ENCODE results near the gene SDE2. TPM values are rescaled to one million over a fixed set of nuclear protein-coding genes. Genes with fewer than 3 reads are reported as not detected.

Gene SDE2
- total RNA-seq (2014; rRNA removed; shearing (Covaris generic); ENCODE audit: low replicate concordance) = 15.7 and 21.8 TPM in 2 replicates

DNA sequence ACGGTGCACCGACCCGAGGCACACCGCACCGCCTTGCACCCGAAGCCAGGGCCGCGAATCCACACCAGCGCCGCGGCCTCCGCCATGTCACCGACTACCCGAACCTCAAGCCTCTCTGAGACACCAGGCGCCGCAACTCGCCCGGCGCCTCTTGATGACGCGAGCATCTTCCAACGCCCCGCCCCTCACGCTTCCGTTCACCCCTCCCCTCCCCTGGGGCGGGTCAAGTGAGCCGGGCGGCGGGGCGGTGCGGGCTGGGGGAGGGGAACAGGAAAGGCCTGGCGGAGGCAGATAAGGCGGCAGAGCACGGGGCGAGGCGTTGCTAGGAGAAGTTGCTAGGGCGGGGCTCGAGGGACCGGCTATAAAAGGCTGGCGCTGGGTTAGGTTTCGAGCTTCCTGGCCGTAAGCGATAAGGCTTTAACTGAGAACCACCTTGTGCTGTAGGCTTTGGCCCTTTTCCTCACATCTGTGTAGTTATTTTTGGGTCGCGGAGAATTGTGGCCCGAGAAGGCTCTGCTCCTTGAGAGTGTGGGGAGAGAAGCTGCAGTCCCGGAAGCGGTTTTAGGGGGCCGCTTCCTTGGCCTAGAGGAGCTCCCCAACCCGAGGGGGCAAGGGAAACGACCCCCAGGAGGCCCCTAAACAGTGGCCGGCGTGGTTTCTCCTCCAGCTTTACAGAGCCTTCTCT lies at the start of gene SDE2:
TSS of gene SDE2 (minus strand) at position 117 of the 685 bp plus-strand sequence. CDS start at position 86, 31 bp downstream.
- Histone ChIP-seq H3K27ac (ENCODE audit: low read length) (peak within 1 kb of the TSS; percentile 77), H3K4me3 (ENCODE audit: low read length) (peak within 1 kb of the TSS; percentile 82), H3K4me1 (ENCODE audit: low read length) (peaks cover 41% of the 10 kb centered on the region), H2AFZ (ENCODE audit: low read length) (peak within 1 kb of the TSS; percentile 24), H3K27me3 (ENCODE audit: low read length) (no peaks in the 10 kb centered on the region), H3K9me2 (replicated peaks; ENCODE audit: insufficient read depth, low read length) (no peaks in the 10 kb centered on the region), H3K4me2 (ENCODE audit: low read depth, low read length, poor library complexity, severe bottlenecking) (peak within 1 kb of the TSS; percentile 93), H3K79me2 (ENCODE audit: low read length) (peaks cover 48% of the 10 kb centered on the region), H3K9me3 (ENCODE audit: low read length) (no peaks in the 10 kb centered on the region), H3K9ac (ENCODE audit: low read length) (peak within 1 kb of the TSS; percentile 85), H4K20me1 (ENCODE audit: insufficient read depth, low read depth, low read length) (no peaks in the 10 kb centered on the region; the same call in 1 of the 2 replicates), H3K36me3 (ENCODE audit: insufficient read depth, low read length) (peaks cover 18% of the 10 kb centered on the region; the same call in 1 of the 2 replicates)
- DNase-seq = peak; percentile 100

GRCh38 chr1:226048886-226049285 lies 49.7 kb upstream of the SDE2 start:
- no peaks in the 10 kb centered on the region for H3K36me3 ChIP-seq (ENCODE audit: insufficient read depth, low read length)
- H3K27ac ChIP-seq (ENCODE audit: low read length) = no peak overlapping the region
- no peaks in the 10 kb centered on the region for H3K4me1 ChIP-seq (ENCODE audit: low read length)
- no peaks in the 10 kb centered on the region for H3K27me3 ChIP-seq (ENCODE audit: low read length)
- H4K20me1 ChIP-seq (ENCODE audit: insufficient read depth, low read depth, low read length) = no peaks in the 10 kb centered on the region
- no peak overlapping the region for H2AFZ ChIP-seq (ENCODE audit: low read length)
- H3K9ac ChIP-seq (ENCODE audit: low read length) = no peak overlapping the region
- no peak for DNase-seq
- H3K9me3 ChIP-seq (ENCODE audit: low read length) = no peaks in the 10 kb centered on the region
- H3K4me2 ChIP-seq (ENCODE audit: low read depth, low read length, poor library complexity, severe bottlenecking) = no peak overlapping the region
- no peak overlapping the region for H3K4me3 ChIP-seq (ENCODE audit: low read length)
- H3K9me2 ChIP-seq (replicated peaks; ENCODE audit: insufficient read depth, low read length) = no peaks in the 10 kb centered on the region
- H3K79me2 ChIP-seq (ENCODE audit: low read length) = no peaks in the 10 kb centered on the region

DNA sequence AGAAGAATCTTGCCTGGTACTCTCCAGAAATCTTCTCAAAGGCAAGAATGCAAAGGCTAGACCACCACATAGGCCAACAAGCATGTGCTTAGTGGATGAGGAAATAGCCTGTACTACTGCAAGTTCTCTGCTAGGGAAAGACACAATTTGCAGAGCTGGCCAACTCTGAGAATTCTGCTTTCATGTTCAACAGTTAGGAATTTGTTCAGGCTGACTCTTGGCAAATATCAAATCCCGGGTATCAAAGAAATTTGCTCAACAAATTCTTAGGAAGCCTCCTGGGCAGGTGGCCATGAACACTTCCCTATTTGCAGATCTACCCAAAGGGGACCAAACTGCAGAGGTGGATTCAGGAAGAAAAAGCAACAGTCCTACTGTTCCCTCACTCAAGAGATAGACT lies 48.4 kb upstream of the SDE2 start:
- Histone ChIP-seq H3K4me1 (ENCODE audit: low read length) (no peaks in the 10 kb centered on the region), H4K20me1 (ENCODE audit: insufficient read depth, low read depth, low read length) (no peaks in the 10 kb centered on the region), H3K27me3 (ENCODE audit: low read length) (no peaks in the 10 kb centered on the region), H3K4me3 (ENCODE audit: low read length) (no peak overlapping the region), H3K36me3 (ENCODE audit: insufficient read depth, low read length) (no peaks in the 10 kb centered on the region), H3K9me3 (ENCODE audit: low read length) (no peaks in the 10 kb centered on the region), H3K9me2 (replicated peaks; ENCODE audit: insufficient read depth, low read length) (no peaks in the 10 kb centered on the region), H3K9ac (ENCODE audit: low read length) (no peak overlapping the region), H2AFZ (ENCODE audit: low read length) (no peak overlapping the region), H3K4me2 (ENCODE audit: low read depth, low read length, poor library complexity, severe bottlenecking) (no peak overlapping the region), H3K79me2 (ENCODE audit: low read length) (no peaks in the 10 kb centered on the region), H3K27ac (ENCODE audit: low read length) (no peak overlapping the region)
- no peak for DNase-seq

DNA sequence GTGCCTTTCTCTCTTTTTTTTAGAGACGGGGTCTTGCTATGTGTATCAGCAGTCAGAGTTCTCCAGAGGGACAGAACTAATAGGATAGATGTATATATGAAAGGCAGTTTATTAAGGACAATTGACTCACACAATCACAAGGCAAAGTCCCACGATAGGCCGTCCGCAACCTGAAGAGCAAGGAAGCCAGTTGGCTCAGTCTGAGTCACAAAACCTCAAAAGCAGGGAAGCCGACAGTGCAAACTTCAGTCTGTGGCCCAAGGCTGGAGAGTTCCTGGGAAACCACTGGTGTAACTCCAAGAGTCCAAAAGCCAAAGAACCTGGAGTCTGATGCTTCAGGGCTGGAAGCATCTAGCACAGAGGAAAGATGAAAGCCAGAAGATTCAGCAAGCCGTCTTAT lies 47.1 kb upstream of the SDE2 start:
- no peak overlapping the region for H3K27ac ChIP-seq (ENCODE audit: low read length)
- no peak overlapping the region for H3K9ac ChIP-seq (ENCODE audit: low read length)
- no peaks in the 10 kb centered on the region for H3K4me1 ChIP-seq (ENCODE audit: low read length)
- H2AFZ ChIP-seq (ENCODE audit: low read length) = no peak overlapping the region
- no peak overlapping the region for H3K4me2 ChIP-seq (ENCODE audit: low read depth, low read length, poor library complexity, severe bottlenecking)
- H3K9me3 ChIP-seq (ENCODE audit: low read length) = no peaks in the 10 kb centered on the region
- no peaks in the 10 kb centered on the region for H3K79me2 ChIP-seq (ENCODE audit: low read length)
- H3K36me3 ChIP-seq (ENCODE audit: insufficient read depth, low read length) = no peaks in the 10 kb centered on the region
- H3K27me3 ChIP-seq (ENCODE audit: low read length) = no peaks in the 10 kb centered on the region
- no peaks in the 10 kb centered on the region for H4K20me1 ChIP-seq (ENCODE audit: insufficient read depth, low read depth, low read length)
- DNase-seq = no peak
- no peak overlapping the region for H3K4me3 ChIP-seq (ENCODE audit: low read length)
- no peaks in the 10 kb centered on the region for H3K9me2 ChIP-seq (replicated peaks; ENCODE audit: insufficient read depth, low read length)

- Histone ChIP-seq H3K9ac (ENCODE audit: low read length) (no peak overlapping the region), H3K27me3 (ENCODE audit: low read length) (no peaks in the 10 kb centered on the region), H3K36me3 (ENCODE audit: insufficient read depth, low read length) (no peaks in the 10 kb centered on the region), H3K4me2 (ENCODE audit: low read depth, low read length, poor library complexity, severe bottlenecking) (no peak overlapping the region), H3K27ac (ENCODE audit: low read length) (no peak overlapping the region), H3K4me3 (ENCODE audit: low read length) (no peak overlapping the region), H3K4me1 (ENCODE audit: low read length) (no peaks in the 10 kb centered on the region), H4K20me1 (ENCODE audit: insufficient read depth, low read depth, low read length) (no peaks in the 10 kb centered on the region), H2AFZ (ENCODE audit: low read length) (no peak overlapping the region), H3K9me3 (ENCODE audit: low read length) (no peaks in the 10 kb centered on the region), H3K79me2 (ENCODE audit: low read length) (no peaks in the 10 kb centered on the region), H3K9me2 (replicated peaks; ENCODE audit: insufficient read depth, low read length) (no peaks in the 10 kb centered on the region)
- DNase-seq = no peak
Observed at GRCh38 chr1:226044514-226045101, 45.5 kb upstream of the SDE2 start.

DNA sequence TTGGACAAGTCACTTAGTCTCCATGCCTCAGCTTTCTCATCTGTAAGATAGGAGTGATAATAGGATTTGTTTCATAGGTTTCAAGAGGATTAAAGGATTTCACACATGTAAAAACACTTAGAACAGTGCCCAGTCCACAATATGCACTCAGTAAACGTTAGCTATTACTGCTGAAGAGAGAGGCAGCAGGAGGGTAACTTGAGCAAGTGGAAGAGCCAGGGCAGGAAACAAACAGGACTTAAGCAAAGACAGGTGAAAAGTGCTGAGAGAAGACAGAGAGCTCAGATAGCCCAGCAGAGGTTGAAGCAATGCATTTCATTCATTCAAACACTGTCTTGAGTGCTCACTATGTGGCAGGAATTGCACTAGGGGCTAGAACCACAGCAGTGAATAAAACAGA lies 42.3 kb upstream of the SDE2 start:
- Histone ChIP-seq H3K9ac (ENCODE audit: low read length) (no peak overlapping the region), H3K36me3 (ENCODE audit: insufficient read depth, low read length) (no peaks in the 10 kb centered on the region), H3K9me3 (ENCODE audit: low read length) (no peaks in the 10 kb centered on the region), H3K27me3 (ENCODE audit: low read length) (no peaks in the 10 kb centered on the region), H3K4me2 (ENCODE audit: low read depth, low read length, poor library complexity, severe bottlenecking) (no peak overlapping the region), H3K27ac (ENCODE audit: low read length) (no peak overlapping the region), H3K4me1 (ENCODE audit: low read length) (no peaks in the 10 kb centered on the region), H3K9me2 (replicated peaks; ENCODE audit: insufficient read depth, low read length) (no peaks in the 10 kb centered on the region), H2AFZ (ENCODE audit: low read length) (no peak overlapping the region), H4K20me1 (ENCODE audit: insufficient read depth, low read depth, low read length) (no peaks in the 10 kb centered on the region), H3K79me2 (ENCODE audit: low read length) (no peaks in the 10 kb centered on the region), H3K4me3 (ENCODE audit: low read length) (no peak overlapping the region)
- no peak for DNase-seq

DNA sequence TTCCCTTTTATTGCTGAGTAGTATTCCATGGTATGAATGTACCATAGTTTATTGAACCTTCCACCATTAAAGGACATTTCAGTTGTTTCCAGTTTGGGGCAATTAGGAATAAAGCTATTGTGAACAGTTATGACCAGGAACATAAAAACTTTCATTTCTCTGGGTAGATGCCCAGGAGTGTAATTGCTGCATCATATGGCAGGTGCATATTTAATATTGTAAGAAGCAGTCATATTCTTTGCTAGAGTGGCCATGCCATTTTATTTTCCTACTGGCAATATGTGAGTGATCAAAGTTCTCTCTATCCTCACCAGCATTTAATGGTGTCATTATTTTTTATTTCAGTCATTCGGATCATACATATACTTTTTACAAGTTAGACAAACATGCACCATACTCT lies 39.5 kb upstream of the SDE2 start:
- Histone ChIP-seq H2AFZ (ENCODE audit: low read length) (no peak overlapping the region), H3K79me2 (ENCODE audit: low read length) (no peaks in the 10 kb centered on the region), H3K4me1 (ENCODE audit: low read length) (no peaks in the 10 kb centered on the region), H3K4me2 (ENCODE audit: low read depth, low read length, poor library complexity, severe bottlenecking) (no peak overlapping the region), H3K9me3 (ENCODE audit: low read length) (no peaks in the 10 kb centered on the region), H3K9me2 (replicated peaks; ENCODE audit: insufficient read depth, low read length) (no peaks in the 10 kb centered on the region), H3K27ac (ENCODE audit: low read length) (no peak overlapping the region), H4K20me1 (ENCODE audit: insufficient read depth, low read depth, low read length) (no peaks in the 10 kb centered on the region), H3K9ac (ENCODE audit: low read length) (no peak overlapping the region), H3K4me3 (ENCODE audit: low read length) (no peak overlapping the region), H3K36me3 (ENCODE audit: insufficient read depth, low read length) (no peaks in the 10 kb centered on the region), H3K27me3 (ENCODE audit: low read length) (no peaks in the 10 kb centered on the region)
- no peak for DNase-seq

DNA sequence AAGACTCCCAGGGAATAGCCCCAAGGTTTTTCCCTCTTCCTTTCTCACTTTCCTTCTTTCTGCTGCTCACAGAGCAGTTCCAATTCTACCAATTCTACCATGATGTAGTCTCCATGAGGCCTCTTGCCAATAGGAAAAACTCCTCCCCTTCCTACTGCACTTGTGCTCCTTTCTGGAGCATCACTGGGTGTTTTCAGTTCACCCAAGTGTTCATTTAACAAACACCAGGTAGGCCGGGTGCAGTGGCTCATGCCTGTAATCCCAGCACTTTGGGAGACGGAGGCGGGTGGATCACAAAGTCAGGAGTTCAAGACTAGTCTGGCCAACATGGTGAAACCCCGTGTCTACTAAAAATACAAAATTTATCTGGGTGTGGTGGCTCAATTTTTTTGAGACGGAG lies 36.8 kb upstream of the SDE2 start:
- H3K27me3 ChIP-seq (ENCODE audit: low read length) = no peaks in the 10 kb centered on the region
- no peak overlapping the region for H3K4me2 ChIP-seq (ENCODE audit: low read depth, low read length, poor library complexity, severe bottlenecking)
- no peak overlapping the region for H3K9ac ChIP-seq (ENCODE audit: low read length)
- no peaks in the 10 kb centered on the region for H3K79me2 ChIP-seq (ENCODE audit: low read length)
- H3K27ac ChIP-seq (ENCODE audit: low read length) = no peak overlapping the region
- no peak overlapping the region for H3K4me3 ChIP-seq (ENCODE audit: low read length)
- no peaks in the 10 kb centered on the region for H3K9me3 ChIP-seq (ENCODE audit: low read length)
- H4K20me1 ChIP-seq (ENCODE audit: insufficient read depth, low read depth, low read length) = no peaks in the 10 kb centered on the region
- H3K36me3 ChIP-seq (ENCODE audit: insufficient read depth, low read length) = no peaks in the 10 kb centered on the region
- no peak for DNase-seq
- H3K4me1 ChIP-seq (ENCODE audit: low read length) = no peaks in the 10 kb centered on the region
- H2AFZ ChIP-seq (ENCODE audit: low read length) = no peak overlapping the region
- H3K9me2 ChIP-seq (replicated peaks; ENCODE audit: insufficient read depth, low read length) = no peaks in the 10 kb centered on the region
